Sigmoid colon (tissue), 7 donors: ENCODE data around the gene CYP2J2. TPM values are rescaled to one million over a fixed set of nuclear protein-coding genes. Genes with fewer than 3 reads are reported as not detected.
"Not testable (repeated sequence)": the region's sequence is repeated elsewhere in the genome, so short reads cannot be mapped to it uniquely, and the experiment has no call there.

ENCODE experiments used
- DNase-seq: peaks from one replicate; pipeline ENCODE4 v3.0.0-alpha.2; 2019
- H3K27ac ChIP-seq, 4 donors: fragments of 200-600 bp; sonication (generic); one replicate each; pipeline ENCODE4 v1.5.1; 2016 to 2019; ENCODE audit warnings: mild to moderate bottlenecking in 1 of 4
- H3K27me3 ChIP-seq, 3 donors: fragments of 200-600 bp; sonication (generic); one replicate each; pipeline ENCODE4 v1.5.1; 2019; ENCODE audit warnings: mild to moderate bottlenecking in 1 of 3
- H3K36me3 ChIP-seq, 4 donors: fragments of 200-600 bp; sonication (generic); one replicate each; pipeline ENCODE4 v1.5.1; 2016 to 2019
- H3K4me1 ChIP-seq, 4 donors: fragments of 200-600 bp; sonication (generic); one replicate each; pipeline ENCODE4 v1.5.1; 2017 to 2019
- H3K4me3 ChIP-seq, 4 donors: fragments of 200-600 bp; sonication (generic); one replicate each; pipeline ENCODE4 v1.5.1; 2017 to 2019; ENCODE audit warnings: mild to moderate bottlenecking in 2 of 4, moderate library complexity in 1 of 4
- H3K9me3 ChIP-seq, 4 donors: fragments of 200-600 bp in 3 of 4; sonication (generic) in 3 of 4; one replicate each; pipeline versions ENCODE4 v1.5.1 to v1.6.1; 2013 to 2019
- CTCF ChIP-seq, 4 experiments: fragments of 450-650 bp in 3 of 4; fragments of 200-600 bp in 1 of 4; IDR thresholded peaks; one replicate each; pipeline ENCODE4 v1.5.1; 2016 to 2019; ENCODE audit warnings: antibody characterized with exemption in 4 of 4, mild to moderate bottlenecking in 3 of 4, moderate library complexity in 2 of 4
- EP300 ChIP-seq, 4 donors: sonication (generic); formaldehyde crosslinking; IDR thresholded peaks; one replicate each; pipeline ENCODE4 v1.6.1; 2017; ENCODE audit warnings: antibody characterized with exemption in 4 of 4
- POLR2A ChIP-seq, 2 donors: fragments of 450-650 bp; IDR thresholded peaks; one replicate each; pipeline ENCODE4 v1.6.1; 2016; ENCODE audit warnings: antibody characterized with exemption in 2 of 2, mild to moderate bottlenecking in 2 of 2, moderate library complexity in 2 of 2
- POLR2AphosphoS5 ChIP-seq, 4 donors: sonication (generic); formaldehyde crosslinking; IDR thresholded peaks; one replicate each; pipeline ENCODE4 v1.6.1; 2017; ENCODE audit warnings: antibody characterized with exemption in 4 of 4
- WGBS, 2 donors: extraction: QIAGEN DNeasy Blood & Tissue Kit; methylation state at CpG; one replicate each; pipeline ENCODE4 v1.1.7; 2013; 5-methylcytosine and 5-hydroxymethylcytosine counted together
- intact Hi-C: fragments of 100-400 bp; cut with DNase I; formaldehyde crosslinking; loops from one replicate; pipeline ENCODE4 v1.15.1; 2023
- polyA plus RNA-seq, 3 donors: library from polyadenylated mRNA; stranded (reverse); fragments of 200-250 nt; gene quantifications; one replicate each; pipeline ENCODE4 v1.2.3, GENCODE V29; 2013
- total RNA-seq, 4 donors: library from RNA; depleted of rRNA; stranded (reverse); fragments of >200 nt; gene quantifications; one replicate each; pipeline ENCODE4 v1.1.0, GENCODE V29; 2016
- donor health status: healthy with polysubstance abuse.
- donor health status: Bipolar disorder and iron deficiency.
- donor health status: healthy.

The CYP2J2 gene
- total and polyA plus RNA-seq, 7 donors, result 0.54 to 26.9 (median 2.7) TPM; not detected in 1

DNA sequence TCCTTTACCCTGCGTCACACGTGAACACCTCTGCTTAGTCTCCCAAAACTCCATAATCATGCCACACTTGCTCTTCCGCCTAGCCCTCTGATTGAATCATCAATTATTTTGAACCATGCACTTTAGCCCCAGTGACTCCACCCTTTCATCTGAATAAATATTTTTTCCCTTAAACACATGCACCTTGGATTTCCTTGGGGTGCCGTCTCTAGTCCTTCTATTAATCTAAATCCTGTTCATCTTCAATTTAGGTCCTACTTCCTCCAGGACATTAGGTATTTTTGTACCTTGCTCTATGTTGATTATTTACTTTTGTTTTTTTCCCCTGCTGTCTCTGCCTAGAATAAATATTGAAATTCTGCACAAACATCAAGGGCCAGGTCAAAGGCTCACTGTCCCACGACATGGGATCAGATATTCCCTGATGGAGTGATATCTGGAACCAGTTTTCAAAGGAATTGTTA lies 9.8 kb upstream of the CYP2J2 start:
- H3K27me3 ChIP-seq, result no peaks in the 10 kb centered on the region
- 68 to 77% methylated on average over 5 of the region's 5 CpGs for WGBS, 2 donors
- H3K36me3 ChIP-seq, result no peaks in the 10 kb centered on the region
- H3K4me3 ChIP-seq, result no peak overlapping the region
- no peaks in the 10 kb centered on the region for H3K9me3 ChIP-seq
- intact Hi-C loops, result no loop called here
- DNase-seq, result no peak
- H3K4me1 ChIP-seq, result no peaks in the 10 kb centered on the region
- H3K27ac ChIP-seq, result no peak overlapping the region
- TF ChIP-seq POLR2AphosphoS5 (IDR thresholded peaks at IDR 0.05), result no peak
- TF ChIP-seq CTCF (IDR thresholded peaks at IDR 0.05), result no peak
- TF ChIP-seq EP300 (IDR thresholded peaks at IDR 0.05), result no peak
- TF ChIP-seq POLR2A (IDR thresholded peaks at IDR 0.05), result no peak

- peaks cover 0 to 5% (median 0%) of the 10 kb centered on the region in 4 donors for H3K9me3 ChIP-seq
- no peak for TF ChIP-seq POLR2AphosphoS5 (IDR thresholded peaks at IDR 0.05)
- no peak overlapping the region for H3K4me3 ChIP-seq
- 72 to 80% methylated on average over 1 of the region's 1 CpG for WGBS, 2 donors
- no peaks in the 10 kb centered on the region for H3K36me3 ChIP-seq
- peaks cover 0 to 34% (median 0%) of the 10 kb centered on the region in 3 donors for H3K27me3 ChIP-seq
- DNase-seq, result no peak
- intact Hi-C loops, result no loop called here
- no peak overlapping the region for H3K27ac ChIP-seq
- peaks cover 0 to 11% (median 9%) of the 10 kb centered on the region in 4 donors for H3K4me1 ChIP-seq
Observed at GRCh38 chr1:59928996-59929395, 2.4 kb upstream of the CYP2J2 start.

- H3K27me3 ChIP-seq, result peaks cover 0 to 34% (median 0%) of the 10 kb centered on the region in 3 donors
- no peak for TF ChIP-seq CTCF (IDR thresholded peaks at IDR 0.05)
- TF ChIP-seq EP300 (IDR thresholded peaks at IDR 0.05), result no peak
- TF ChIP-seq POLR2A (IDR thresholded peaks at IDR 0.05), result no peak
- TF ChIP-seq POLR2AphosphoS5 (IDR thresholded peaks at IDR 0.05), result no peak
- peaks cover 0 to 11% (median 9%) of the 10 kb centered on the region in 4 donors for H3K4me1 ChIP-seq
- H3K36me3 ChIP-seq, result no peaks in the 10 kb centered on the region
- DNase-seq, result no peak
- peak overlapping the region in 2 of 4 donors; percentile 45 to 51 for H3K4me3 ChIP-seq
- no peak overlapping the region for H3K27ac ChIP-seq
- peaks cover 0 to 7% (median 0%) of the 10 kb centered on the region in 4 donors for H3K9me3 ChIP-seq
- intact Hi-C loops, result no loop called here
- 39 to 43% methylated on average over 2 of the region's 2 CpGs for WGBS, 2 donors
Observed at GRCh38 chr1:59927213-59927612, 640 bp upstream of the CYP2J2 start.

GRCh38 chr1:59924653-59925052 lies 1.9 kb downstream of the CYP2J2 start:
- Histone ChIP-seq H3K9me3 (peaks cover 0 to 7% (median 0%) of the 10 kb centered on the region in 4 donors), H3K4me1 (peaks cover 0 to 11% (median 9%) of the 10 kb centered on the region in 4 donors), H3K4me3 (no peak overlapping the region), H3K36me3 (no peaks in the 10 kb centered on the region), H3K27me3 (peaks cover 0 to 24% (median 0%) of the 10 kb centered on the region in 3 donors), H3K27ac (no peak overlapping the region)
- intact Hi-C loops, result no loop called here
- no peak for TF ChIP-seq POLR2A (IDR thresholded peaks at IDR 0.05)
- no peak for TF ChIP-seq EP300 (IDR thresholded peaks at IDR 0.05)
- TF ChIP-seq POLR2AphosphoS5 (IDR thresholded peaks at IDR 0.05), result no peak
- TF ChIP-seq CTCF (IDR thresholded peaks at IDR 0.05), result no peak
- DNase-seq, result no peak

DNA sequence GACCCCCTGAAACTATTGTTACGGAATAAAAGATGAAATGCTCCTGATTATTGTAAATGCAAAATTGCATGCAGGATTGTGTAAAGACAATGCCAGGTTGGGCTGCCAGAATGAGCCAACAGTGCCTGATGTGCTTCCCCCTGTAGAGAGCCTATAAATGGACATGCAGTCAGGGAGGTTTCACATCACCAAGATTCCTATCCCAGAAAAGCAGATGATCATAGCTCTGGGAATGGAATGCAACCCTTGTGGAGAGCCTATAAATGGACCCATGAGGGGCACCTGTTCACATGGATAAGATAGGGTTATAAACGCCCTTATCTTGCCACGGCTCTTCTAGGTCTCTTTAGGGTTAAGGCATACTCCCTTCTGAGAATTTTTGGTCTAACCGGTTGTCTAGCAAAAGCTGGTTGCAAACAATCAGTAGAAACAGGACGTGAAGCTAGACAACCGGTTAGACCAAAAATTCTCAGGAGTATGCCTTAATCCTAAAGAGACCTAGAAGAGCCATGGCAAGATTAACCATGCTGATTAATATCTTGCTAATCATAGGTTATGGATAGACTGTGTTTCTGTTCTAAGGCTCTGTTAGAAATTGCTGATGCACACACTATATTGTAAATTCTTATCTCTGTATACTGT lies 5.2 kb downstream of the CYP2J2 start:
- H3K4me3 ChIP-seq, H3K9me3 ChIP-seq, H3K27ac ChIP-seq, H3K27me3 ChIP-seq, H3K36me3 ChIP-seq, intact Hi-C loops, DNase-seq, H3K4me1 ChIP-seq: not testable (repeated sequence)
- WGBS, 2 donors, result 80 to 81% methylated on average over 6 of the region's 6 CpGs

- TF ChIP-seq POLR2A (IDR thresholded peaks at IDR 0.05) (no peak), CTCF (IDR thresholded peaks at IDR 0.05) (no peak), POLR2AphosphoS5 (IDR thresholded peaks at IDR 0.05) (no peak), EP300 (IDR thresholded peaks at IDR 0.05) (no peak)
- peaks cover 0 to 7% (median 0%) of the 10 kb centered on the region in 4 donors for H3K9me3 ChIP-seq
- no peaks in the 10 kb centered on the region for H3K4me1 ChIP-seq
- H3K4me3 ChIP-seq, result no peak overlapping the region
- H3K27me3 ChIP-seq, result no peaks in the 10 kb centered on the region
- 85 to 86% methylated on average over 2 of the region's 2 CpGs for whole genome bisulfite sequencing, 2 donors
- no peaks in the 10 kb centered on the region for H3K36me3 ChIP-seq
- H3K27ac ChIP-seq, result no peak overlapping the region
- intact Hi-C loops, result no loop called here
- DNase-seq, result no peak
Observed at GRCh38 chr1:59919746-59920145, 6.8 kb downstream of the CYP2J2 start.
